DOHH2 (cell line): ENCODE data around the gene RARB.

Experiments
- H3F3A ChIP-seq: fragments of 200-600 bp; sonication (generic), shearing (Covaris generic); 2 replicates; pipeline ENCODE4 v1.6.0; 2016; ENCODE audit warnings: antibody characterized with exemption, mild to moderate bottlenecking; ENCODE audit not compliant: control insufficient read depth, insufficient read depth
- H3K27ac ChIP-seq: fragments of 200-600 bp; sonication (generic); 2 replicates; pipeline ENCODE4 v1.5.1; 2014; ENCODE audit warnings: low read depth, mild to moderate bottlenecking, low read length, moderate library complexity
- H3K27me3 ChIP-seq: fragments of 200-600 bp; sonication (generic); 2 replicates; pipeline ENCODE4 v1.6.1; 2014; ENCODE audit warnings: mild to moderate bottlenecking, low read length, mixed read lengths; ENCODE audit not compliant: control insufficient read depth
- H3K36me3 ChIP-seq: fragments of 200-600 bp; sonication (generic); 2 replicates; pipeline ENCODE4 v1.6.1; 2014; ENCODE audit warnings: mild to moderate bottlenecking, low read length, moderate library complexity, mixed read lengths; ENCODE audit not compliant: control insufficient read depth
- H3K4me1 ChIP-seq: fragments of 200-600 bp; sonication (generic); 2 replicates; pipeline ENCODE4 v1.6.1; 2014; ENCODE audit warnings: mild to moderate bottlenecking, low read length, mixed read lengths; ENCODE audit not compliant: control insufficient read depth
- H3K4me2 ChIP-seq: fragments of 200-600 bp; sonication (generic); 2 replicates; pipeline ENCODE4 v1.6.0; 2014; ENCODE audit warnings: mild to moderate bottlenecking, low read length, moderate library complexity
- H3K4me3 ChIP-seq: fragments of 200-600 bp; sonication (generic); 2 replicates; pipeline ENCODE4 v1.5.1; 2014; ENCODE audit warnings: mild to moderate bottlenecking, low read length, mixed read lengths
- H3K79me2 ChIP-seq: fragments of 200-600 bp; sonication (generic); 2 replicates; pipeline ENCODE4 v1.6.1; 2014; ENCODE audit warnings: mild to moderate bottlenecking, low read length, mixed read lengths; ENCODE audit not compliant: control insufficient read depth
- H3K9me2 ChIP-seq: fragments of 200-600 bp; sonication (generic); replicated peaks from 2 replicates; pipeline ENCODE4 v1.6.1; 2014; ENCODE audit warnings: mild to moderate bottlenecking, low read length, mixed read lengths; ENCODE audit not compliant: control insufficient read depth
- H3K9me3 ChIP-seq: fragments of 200-600 bp; sonication (generic); 2 replicates; pipeline ENCODE4 v1.6.1; 2014; ENCODE audit warnings: antibody characterized with exemption, low read length, mixed read lengths; ENCODE audit not compliant: control insufficient read depth, insufficient read depth
- H4K20me1 ChIP-seq: fragments of 200-600 bp; sonication (generic); 2 replicates; pipeline ENCODE4 v1.6.0; 2014; ENCODE audit warnings: low read depth, mild to moderate bottlenecking, antibody characterized with exemption, low read length, moderate library complexity; ENCODE audit not compliant: control insufficient read depth, insufficient read depth
- EZH2phosphoT487 ChIP-seq: fragments of 200-600 bp; sonication (generic); IDR thresholded peaks from 2 replicates; pipeline ENCODE4 v1.6.1; 2017; ENCODE audit warnings: borderline replicate concordance, mild to moderate bottlenecking, antibody characterized with exemption, low read length, moderate library complexity, mixed read lengths
- TF ChIP-seq, protein P1 (sequence below): fragments of 200-600 bp; sonication (generic); IDR thresholded peaks from one replicate; pipeline ENCODE4 v1.5.1; 2014; ENCODE audit warnings: antibody characterized with exemption, mild to moderate bottlenecking, low read depth, low read length; ENCODE audit not compliant: poor library complexity, severe bottlenecking

RARB gene

DNA sequence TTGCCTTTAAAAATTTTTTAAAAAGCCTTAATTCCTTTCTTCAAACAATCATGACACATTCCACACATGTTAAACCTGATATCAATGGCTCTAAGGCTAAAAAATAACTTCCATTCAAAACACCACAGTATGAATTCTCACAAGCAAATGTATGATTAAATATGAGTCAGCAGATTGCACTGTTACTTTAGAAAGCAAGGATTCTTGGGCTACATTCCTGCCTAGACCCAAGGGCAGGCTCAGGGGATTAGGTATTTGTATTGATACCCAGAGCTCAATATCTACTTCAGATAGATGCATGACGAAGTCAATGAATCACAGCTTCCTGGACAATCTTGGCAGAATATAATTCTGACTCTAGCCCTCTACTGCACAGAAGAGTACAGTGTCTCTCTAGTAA lies 65.7 kb downstream of the RARB start:
- Histone ChIP-seq H3K79me2 (no peaks in the 10 kb centered on the region), H3K4me3 (no peak overlapping the region), H3K9me2 (no peaks in the 10 kb centered on the region), H3K4me2 (no peak overlapping the region), H3K27me3 (no peaks in the 10 kb centered on the region), H3K4me1 (no peaks in the 10 kb centered on the region), H3F3A (no peaks in the 10 kb centered on the region), H3K9me3 (no peaks in the 10 kb centered on the region), H4K20me1 (no peaks in the 10 kb centered on the region), H3K36me3 (no peaks in the 10 kb centered on the region), H3K27ac (no peak overlapping the region)
- TF ChIP-seq, protein P1, sequence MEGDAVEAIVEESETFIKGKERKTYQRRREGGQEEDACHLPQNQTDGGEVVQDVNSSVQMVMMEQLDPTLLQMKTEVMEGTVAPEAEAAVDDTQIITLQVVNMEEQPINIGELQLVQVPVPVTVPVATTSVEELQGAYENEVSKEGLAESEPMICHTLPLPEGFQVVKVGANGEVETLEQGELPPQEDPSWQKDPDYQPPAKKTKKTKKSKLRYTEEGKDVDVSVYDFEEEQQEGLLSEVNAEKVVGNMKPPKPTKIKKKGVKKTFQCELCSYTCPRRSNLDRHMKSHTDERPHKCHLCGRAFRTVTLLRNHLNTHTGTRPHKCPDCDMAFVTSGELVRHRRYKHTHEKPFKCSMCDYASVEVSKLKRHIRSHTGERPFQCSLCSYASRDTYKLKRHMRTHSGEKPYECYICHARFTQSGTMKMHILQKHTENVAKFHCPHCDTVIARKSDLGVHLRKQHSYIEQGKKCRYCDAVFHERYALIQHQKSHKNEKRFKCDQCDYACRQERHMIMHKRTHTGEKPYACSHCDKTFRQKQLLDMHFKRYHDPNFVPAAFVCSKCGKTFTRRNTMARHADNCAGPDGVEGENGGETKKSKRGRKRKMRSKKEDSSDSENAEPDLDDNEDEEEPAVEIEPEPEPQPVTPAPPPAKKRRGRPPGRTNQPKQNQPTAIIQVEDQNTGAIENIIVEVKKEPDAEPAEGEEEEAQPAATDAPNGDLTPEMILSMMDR, result no peak
- TF ChIP-seq EZH2phosphoT487, result no peak

DNA sequence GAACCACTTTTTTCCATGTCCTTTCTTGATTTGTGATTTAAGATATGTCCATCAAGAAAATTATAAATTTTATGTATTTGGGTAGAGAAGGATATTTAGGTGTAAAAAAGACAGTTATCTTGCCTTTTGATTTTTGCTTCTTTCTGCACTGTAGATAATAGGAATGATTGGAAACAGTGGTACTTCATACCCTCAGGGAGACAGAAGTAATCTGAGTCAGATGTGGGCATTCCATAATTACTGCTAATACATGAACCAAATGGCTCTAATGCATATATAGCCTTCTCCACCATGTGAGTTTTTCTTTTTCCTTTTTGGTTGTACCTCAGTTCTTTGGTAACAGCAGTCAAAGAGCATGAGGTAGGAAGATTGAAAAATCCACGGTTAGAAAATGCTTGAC lies 67.2 kb downstream of the RARB start:
- Histone ChIP-seq H3K9me2 (no peaks in the 10 kb centered on the region), H3K4me3 (no peak overlapping the region), H3K9me3 (no peaks in the 10 kb centered on the region), H4K20me1 (no peaks in the 10 kb centered on the region), H3F3A (no peaks in the 10 kb centered on the region), H3K27ac (no peak overlapping the region), H3K4me2 (no peak overlapping the region), H3K4me1 (no peaks in the 10 kb centered on the region), H3K79me2 (no peaks in the 10 kb centered on the region), H3K36me3 (no peaks in the 10 kb centered on the region), H3K27me3 (no peaks in the 10 kb centered on the region)
- no peak for TF ChIP-seq EZH2phosphoT487
- TF ChIP-seq, protein P1, result no peak

DNA sequence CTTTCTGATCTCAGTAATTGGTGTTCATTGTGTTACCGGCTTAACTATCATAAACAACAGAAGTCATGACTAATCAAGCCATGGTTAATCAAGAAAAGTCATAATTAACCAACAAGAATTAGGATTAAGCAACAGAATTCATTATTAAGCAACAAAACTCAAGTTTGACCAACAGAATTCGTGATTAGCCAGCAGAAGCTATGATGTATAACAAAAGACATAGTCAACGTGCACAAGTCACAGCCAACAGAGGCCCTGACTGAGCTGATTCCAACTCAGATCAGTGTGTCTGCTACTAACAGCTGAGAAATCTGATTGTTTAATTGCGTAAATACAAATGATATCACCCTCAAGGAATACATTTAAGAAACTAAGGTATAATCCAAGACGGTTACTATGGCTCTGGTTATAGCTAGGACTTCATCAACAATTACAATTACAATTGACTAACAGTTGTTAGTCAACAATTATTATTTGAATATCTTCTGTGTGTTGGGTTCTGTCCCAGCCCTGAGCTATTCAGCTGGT lies 67.7 kb downstream of the RARB start:
- TF ChIP-seq EZH2phosphoT487, result no peak
- TF ChIP-seq, protein P1, result no peak

DNA sequence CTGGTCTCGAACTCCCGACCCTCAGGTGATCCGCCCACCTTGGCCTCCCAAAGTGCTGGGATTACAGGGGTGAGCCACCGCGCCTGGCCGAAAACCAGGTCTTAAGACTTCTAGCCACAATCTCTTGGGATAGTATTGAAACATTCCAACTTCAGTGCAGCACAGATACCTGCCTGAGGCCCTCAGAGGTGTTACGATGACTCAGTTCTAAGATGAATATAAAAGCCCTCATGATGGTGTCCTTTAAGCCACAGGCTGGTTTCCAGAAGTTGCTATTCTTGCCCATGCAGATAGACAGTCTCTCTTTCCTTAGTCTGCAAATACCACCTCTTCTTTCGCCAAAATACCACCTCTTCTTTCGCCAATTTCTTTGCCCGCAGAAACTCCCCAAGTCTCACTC lies 69.0 kb downstream of the RARB start:
- H4K20me1 ChIP-seq, result no peaks in the 10 kb centered on the region
- no peaks in the 10 kb centered on the region for H3K9me2 ChIP-seq
- no peaks in the 10 kb centered on the region for H3F3A ChIP-seq
- no peak overlapping the region for H3K4me2 ChIP-seq
- no peaks in the 10 kb centered on the region for H3K9me3 ChIP-seq
- H3K4me3 ChIP-seq, result no peak overlapping the region
- TF ChIP-seq EZH2phosphoT487, result no peak
- TF ChIP-seq, protein P1, result no peak
- no peak overlapping the region for H3K27ac ChIP-seq
- no peaks in the 10 kb centered on the region for H3K36me3 ChIP-seq
- H3K79me2 ChIP-seq, result no peaks in the 10 kb centered on the region
- H3K27me3 ChIP-seq, result no peaks in the 10 kb centered on the region
- H3K4me1 ChIP-seq, result no peaks in the 10 kb centered on the region

More for the DNA sequence above, 67.7 kb downstream of the RARB start:
- no peak overlapping the region for H3K4me2 ChIP-seq
- H3F3A ChIP-seq, result no peaks in the 10 kb centered on the region
- H3K9me3 ChIP-seq, result no peaks in the 10 kb centered on the region
- H4K20me1 ChIP-seq, result no peaks in the 10 kb centered on the region
- no peaks in the 10 kb centered on the region for H3K27me3 ChIP-seq
- no peaks in the 10 kb centered on the region for H3K36me3 ChIP-seq
- no peaks in the 10 kb centered on the region for H3K79me2 ChIP-seq
- H3K9me2 ChIP-seq, result no peaks in the 10 kb centered on the region
- H3K4me3 ChIP-seq, result no peak overlapping the region
- no peaks in the 10 kb centered on the region for H3K4me1 ChIP-seq
- no peak overlapping the region for H3K27ac ChIP-seq
